Activated B cell treated with CpG ODN at 0.5 μM for 24 hours (primary cell): Measurements from ENCODE around the gene COL4A1. TPM values are rescaled to one million over a fixed set of nuclear protein-coding genes. Genes with fewer than 3 reads are reported as not detected.

Experiments used
- ATAC-seq: fragments of 200-7000 bp; cut with Tn5 transposase; one replicate; pipeline ENCODE4 v1.10.0; 2021; ENCODE audit warnings: low read depth, mild to moderate bottlenecking, moderate library complexity
- CTCF ChIA-PET: fragments of 350-600 bp; sonication (Branson Sonifier 250); formaldehyde crosslinking; loops from one replicate; lab custom pipeline; 2021; ENCODE audit warnings: antibody characterized with exemption; lab: Charles Lee
- POLR2A ChIA-PET: fragments of 350-600 bp; sonication (Branson Sonifier 250); formaldehyde crosslinking; loops from one replicate; lab custom pipeline; 2021; ENCODE audit warnings: antibody characterized with exemption; lab: Charles Lee
- DNase-seq: peaks from one replicate; pipeline ENCODE4 v3.0.0; 2022
- H3K27ac Mint-ChIP-seq: one replicate; pipeline ENCODE4 v1.8.0; 2020; ENCODE audit warnings: mixed read lengths
- H3K27me3 Mint-ChIP-seq: one replicate; pipeline ENCODE4 v1.8.0; 2021; ENCODE audit warnings: mixed read lengths
- H3K36me3 Mint-ChIP-seq: one replicate; pipeline ENCODE4 v1.8.0; 2021; ENCODE audit warnings: low read depth, mixed read lengths
- H3K4me1 Mint-ChIP-seq: one replicate; pipeline ENCODE4 v1.8.0; 2021; ENCODE audit warnings: mixed read lengths
- H3K4me3 Mint-ChIP-seq: one replicate; pipeline ENCODE4 v1.8.0; 2020; ENCODE audit warnings: mild to moderate bottlenecking, mixed read lengths
- H3K9me3 Mint-ChIP-seq: one replicate; pipeline ENCODE4 v1.8.0; 2020; ENCODE audit warnings: mixed read lengths
- intact Hi-C: fragments of 100-400 bp; cut with micrococcal nuclease; formaldehyde crosslinking; loops from one replicate; pipeline ENCODE4 v1.15.1; 2024
- total RNA-seq: library from RNA; stranded (reverse); gene quantifications from 2 replicates; pipeline ENCODE4 v1.2.3, GENCODE V29; 2022
- TF ChIP-seq, protein P1 (sequence below): fragments of 200-600 bp; IDR thresholded peaks from one replicate; pipeline ENCODE4 v1.8.0; 2022; ENCODE audit warnings: antibody characterized with exemption, mild to moderate bottlenecking

The COL4A1 gene
- total RNA-seq, 1 donor from 2014 or later = not detected

DNA sequence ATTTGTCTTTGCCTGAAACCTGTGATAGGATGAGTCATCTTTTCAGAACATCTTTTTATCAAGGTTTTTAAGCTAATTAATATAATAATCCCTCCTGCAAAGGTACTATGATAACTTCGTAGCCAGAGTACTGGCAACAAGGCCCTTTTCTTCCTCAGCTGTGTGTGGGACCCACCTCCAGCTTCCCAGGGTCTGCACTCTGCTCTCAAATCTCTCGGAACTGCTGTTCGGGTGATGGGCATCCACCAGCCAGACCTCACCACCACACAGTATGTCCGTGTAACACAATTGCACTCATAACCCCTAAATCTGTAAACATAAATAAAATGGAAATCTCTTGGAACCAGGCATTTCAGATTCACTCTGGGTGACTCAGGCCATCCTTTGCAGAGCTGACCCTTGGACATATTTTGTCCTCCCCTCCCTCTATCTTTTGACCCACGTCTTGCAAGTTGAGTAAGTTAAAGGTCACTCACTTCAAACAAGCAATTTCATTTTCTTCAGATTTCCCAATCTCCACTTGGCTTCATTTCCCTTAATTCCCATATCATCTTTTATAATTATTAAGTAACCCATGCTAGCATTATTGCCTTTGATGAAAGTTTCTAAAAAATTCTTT, 29.5 kb downstream of the COL4A1 start:
- DNase-seq (no peak), ATAC-seq (no peak)
- no peak overlapping the region for H3K27ac Mint-ChIP-seq
- intact Hi-C loops = no loop called here
- H3K4me1 Mint-ChIP-seq = no peaks in the 10 kb centered on the region
- TF ChIP-seq, protein P1, sequence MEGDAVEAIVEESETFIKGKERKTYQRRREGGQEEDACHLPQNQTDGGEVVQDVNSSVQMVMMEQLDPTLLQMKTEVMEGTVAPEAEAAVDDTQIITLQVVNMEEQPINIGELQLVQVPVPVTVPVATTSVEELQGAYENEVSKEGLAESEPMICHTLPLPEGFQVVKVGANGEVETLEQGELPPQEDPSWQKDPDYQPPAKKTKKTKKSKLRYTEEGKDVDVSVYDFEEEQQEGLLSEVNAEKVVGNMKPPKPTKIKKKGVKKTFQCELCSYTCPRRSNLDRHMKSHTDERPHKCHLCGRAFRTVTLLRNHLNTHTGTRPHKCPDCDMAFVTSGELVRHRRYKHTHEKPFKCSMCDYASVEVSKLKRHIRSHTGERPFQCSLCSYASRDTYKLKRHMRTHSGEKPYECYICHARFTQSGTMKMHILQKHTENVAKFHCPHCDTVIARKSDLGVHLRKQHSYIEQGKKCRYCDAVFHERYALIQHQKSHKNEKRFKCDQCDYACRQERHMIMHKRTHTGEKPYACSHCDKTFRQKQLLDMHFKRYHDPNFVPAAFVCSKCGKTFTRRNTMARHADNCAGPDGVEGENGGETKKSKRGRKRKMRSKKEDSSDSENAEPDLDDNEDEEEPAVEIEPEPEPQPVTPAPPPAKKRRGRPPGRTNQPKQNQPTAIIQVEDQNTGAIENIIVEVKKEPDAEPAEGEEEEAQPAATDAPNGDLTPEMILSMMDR = no peak
- ChIA-PET POLR2A (no interaction called here), CTCF (no interaction called here)
- no peaks in the 10 kb centered on the region for H3K36me3 Mint-ChIP-seq
- H3K27me3 Mint-ChIP-seq = no peaks in the 10 kb centered on the region
- H3K9me3 Mint-ChIP-seq = no peaks in the 10 kb centered on the region
- no peak overlapping the region for H3K4me3 Mint-ChIP-seq

DNA sequence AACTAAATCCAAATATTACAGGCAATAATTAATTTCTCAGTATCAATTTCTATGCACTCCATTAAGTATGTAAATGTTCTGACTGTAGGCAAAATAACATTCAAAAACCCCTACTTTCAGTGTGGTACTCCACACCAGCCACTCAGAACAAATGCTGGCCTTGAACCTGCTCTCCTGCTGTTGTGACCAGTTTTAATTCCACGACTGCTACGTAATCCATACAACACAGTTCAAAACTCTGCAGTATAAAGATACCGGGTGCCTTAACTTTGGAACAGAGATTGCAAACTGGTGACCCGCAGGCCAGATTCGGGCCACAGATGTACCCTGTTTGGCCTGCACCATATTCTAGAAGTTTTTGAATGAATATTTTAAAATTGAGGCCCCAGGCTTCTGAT, 30.4 kb downstream of the COL4A1 start:
- Mint-ChIP-seq H3K4me3 (no peak overlapping the region), H3K27me3 (no peaks in the 10 kb centered on the region), H3K9me3 (no peaks in the 10 kb centered on the region), H3K36me3 (no peaks in the 10 kb centered on the region), H3K27ac (no peak overlapping the region), H3K4me1 (no peaks in the 10 kb centered on the region)
- POLR2A ChIA-PET = no interaction called here
- no peak for ATAC-seq
- TF ChIP-seq, protein P1 = no peak
- no peak for DNase-seq
- CTCF ChIA-PET = no interaction called here
- intact Hi-C loops = no loop called here

DNA sequence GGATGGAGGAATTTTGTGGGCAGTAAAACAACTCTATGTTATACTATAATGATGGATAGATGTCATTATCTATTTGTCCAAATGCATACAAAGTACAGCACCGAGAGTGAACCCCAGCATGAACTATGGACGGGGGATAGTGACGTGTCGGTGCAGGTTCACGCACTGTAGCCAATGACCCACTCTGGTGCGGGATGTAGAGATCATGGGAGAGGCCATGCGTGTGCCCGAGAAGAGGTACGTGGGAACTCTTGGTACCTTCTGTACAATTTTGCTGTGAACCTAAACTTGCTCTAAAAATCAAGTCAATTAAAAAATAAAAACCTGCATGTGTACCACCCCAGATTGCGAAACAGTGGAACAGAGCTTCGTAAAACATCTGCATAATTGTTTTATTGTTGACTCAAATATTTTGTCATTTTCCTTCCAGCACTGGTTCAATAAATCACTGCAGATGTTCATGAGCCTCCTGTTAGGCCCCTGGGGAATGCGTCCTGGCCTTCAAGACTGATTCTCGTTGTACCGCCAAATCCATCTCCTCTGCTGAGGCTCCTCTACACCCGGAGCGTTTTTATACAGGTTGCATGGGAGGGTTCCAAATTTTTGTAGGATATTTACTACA, 30.9 kb downstream of the COL4A1 start:
- ChIA-PET POLR2A (no interaction called here), CTCF (no interaction called here)
- no peaks in the 10 kb centered on the region for H3K9me3 Mint-ChIP-seq
- H3K4me1 Mint-ChIP-seq = no peaks in the 10 kb centered on the region
- H3K36me3 Mint-ChIP-seq = no peaks in the 10 kb centered on the region
- no peak overlapping the region for H3K27ac Mint-ChIP-seq
- TF ChIP-seq, protein P1 = no peak
- intact Hi-C loops = no loop called here
- no peaks in the 10 kb centered on the region for H3K27me3 Mint-ChIP-seq
- DNase-seq = no peak
- no peak for ATAC-seq
- no peak overlapping the region for H3K4me3 Mint-ChIP-seq

DNA sequence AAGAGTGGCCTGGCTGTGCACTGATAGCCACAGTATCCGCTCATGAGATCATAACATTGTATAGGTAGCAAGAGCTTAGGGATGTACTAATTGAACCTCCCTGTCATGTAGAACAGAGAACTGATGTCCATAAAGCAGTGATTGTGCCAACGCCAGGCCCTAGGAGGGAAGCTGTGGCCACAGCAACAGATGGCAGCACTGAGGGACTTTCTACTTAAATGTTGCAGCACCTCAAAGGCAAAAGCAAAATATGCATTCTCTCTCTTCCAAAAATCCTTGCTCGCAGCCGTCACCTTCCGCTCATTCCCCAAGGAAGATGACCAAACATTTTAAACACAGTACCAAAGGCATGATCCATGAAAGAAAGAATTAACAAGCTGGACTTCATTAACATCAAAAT, 32.3 kb downstream of the COL4A1 start:
- ChIA-PET CTCF (no interaction called here), POLR2A (interaction anchor here (0.5 kb wide), 1 partner anchor 28 kb away, joined by 4 read pairs; no protein-coding TSS in a partner anchor)
- DNase-seq (no peak), ATAC-seq (no peak)
- Mint-ChIP-seq H3K9me3 (no peaks in the 10 kb centered on the region), H3K36me3 (no peaks in the 10 kb centered on the region), H3K4me1 (no peaks in the 10 kb centered on the region), H3K27ac (no peak overlapping the region), H3K4me3 (no peak overlapping the region), H3K27me3 (no peaks in the 10 kb centered on the region)
- intact Hi-C loops = no loop called here
- TF ChIP-seq, protein P1 = no peak

DNA sequence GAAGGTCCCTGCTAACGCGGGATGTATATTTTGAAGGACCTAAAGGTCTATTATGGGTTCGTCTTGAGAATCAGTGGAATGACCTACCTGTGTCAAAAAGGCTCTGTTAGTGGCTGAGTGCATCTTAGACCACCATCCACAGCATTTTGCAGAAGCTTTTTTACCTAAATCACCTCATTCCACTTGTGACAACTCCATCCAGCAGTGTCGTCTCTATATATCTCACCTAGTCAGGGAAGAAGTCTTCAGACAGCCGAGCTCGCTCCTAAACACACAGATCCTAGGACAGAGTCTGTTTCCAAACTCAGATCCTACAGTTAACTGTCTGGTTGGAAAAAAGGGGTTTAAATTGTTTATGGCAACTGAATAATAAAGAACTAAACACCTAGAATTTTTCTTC, 33.7 kb downstream of the COL4A1 start:
- no peaks in the 10 kb centered on the region for H3K9me3 Mint-ChIP-seq
- no peaks in the 10 kb centered on the region for H3K4me1 Mint-ChIP-seq
- no peak overlapping the region for H3K4me3 Mint-ChIP-seq
- CTCF ChIA-PET = no interaction called here
- ATAC-seq (no peak), DNase-seq (no peak)
- POLR2A ChIA-PET = no interaction called here
- intact Hi-C loops = no loop called here
- TF ChIP-seq, protein P1 = no peak
- no peaks in the 10 kb centered on the region for H3K36me3 Mint-ChIP-seq
- H3K27me3 Mint-ChIP-seq = no peaks in the 10 kb centered on the region
- H3K27ac Mint-ChIP-seq = no peak overlapping the region
